B cell (primary cell): Measurements from ENCODE around the gene STAM. TPM values are rescaled to one million over a fixed set of nuclear protein-coding genes. Genes with fewer than 3 reads are reported as not detected.

ENCODE experiments used
- ATAC-seq: fragments of 200-7000 bp; cut with Tn5 transposase; one replicate; pipeline ENCODE4 v1.10.0; 2021; ENCODE audit warnings: low read depth, mild to moderate bottlenecking, moderate number of reproducible peaks, moderate library complexity
- CTCF ChIA-PET: fragments of 350-600 bp; sonication (Branson Sonifier 250); formaldehyde crosslinking; loops from one replicate; lab custom pipeline; 2021; ENCODE audit warnings: antibody characterized with exemption, inconsistent platforms; lab: Charles Lee
- POLR2A ChIA-PET: fragments of 350-600 bp; sonication (Branson Sonifier 250); formaldehyde crosslinking; loops from one replicate; lab custom pipeline; 2021; ENCODE audit warnings: antibody characterized with exemption; lab: Charles Lee
- DNase-seq: peaks from one replicate; pipeline ENCODE4 v3.0.0; 2013
- H2AFZ ChIP-seq: 2 replicates; pipeline ENCODE4 v1.6.1; 2012; ENCODE audit warnings: mild to moderate bottlenecking, low read depth, low read length; ENCODE audit not compliant: insufficient read depth, poor library complexity, severe bottlenecking
- H3K27ac ChIP-seq, 2 donors: 1 replicate in 1 of 2; 2 replicates in 1 of 2; pipeline ENCODE4 v1.5.1; 2012 to 2013; ENCODE audit warnings: low read length in 2 of 2, mild to moderate bottlenecking in 2 of 2, moderate library complexity in 1 of 2
- H3K27me3 ChIP-seq, 4 experiments: fragments of 200-600 bp in 1 of 4; sonication (generic) in 1 of 4; replicated peaks in 1 of 4; 1 replicate in 2 of 4; 2 replicates in 2 of 4; pipeline versions ENCODE4 v1.6.1 to v1.7.0; 2013 to 2016; ENCODE audit warnings: low read length in 3 of 4, mild to moderate bottlenecking in 2 of 4, mixed read lengths in 1 of 4, moderate library complexity in 1 of 4; ENCODE audit not compliant: insufficient read depth in 4 of 4, control insufficient read depth in 3 of 4; ENCODE audit errors: control extremely low read depth in 1 of 4
- H3K36me3 ChIP-seq, 2 experiments: replicated peaks in 1 of 2; 1 replicate in 1 of 2; 2 replicates in 1 of 2; pipeline versions ENCODE4 v1.6.1 to v1.7.1; 2013; ENCODE audit warnings: low read length in 1 of 2; ENCODE audit not compliant: insufficient read depth in 2 of 2, control insufficient read depth in 1 of 2; ENCODE audit errors: control extremely low read depth in 1 of 2, extremely low read depth in 1 of 2
- H3K4me1 ChIP-seq, 2 donors: fragments of 200-600 bp in 1 of 2; sonication (generic) in 1 of 2; 1 replicate in 1 of 2; 2 replicates in 1 of 2; pipeline versions ENCODE4 v1.5.1 to v1.6.1; 2013 to 2017; ENCODE audit warnings: low read length in 2 of 2; ENCODE audit not compliant: control insufficient read depth in 2 of 2, insufficient read depth in 2 of 2
- H3K4me2 ChIP-seq: replicated peaks from 2 replicates; pipeline ENCODE3; 2012; ENCODE audit warnings: mild to moderate bottlenecking, low read depth, low read length; ENCODE audit not compliant: poor library complexity, severe bottlenecking
- H3K4me3 ChIP-seq, 5 experiments: fragments of 200-600 bp in 1 of 5; sonication (generic) in 1 of 5; 1 replicate in 3 of 5; 2 replicates in 2 of 5; pipeline versions ENCODE4 v1.5.1 to v1.7.0; 2011 to 2016; ENCODE audit warnings: low read length in 4 of 5, mild to moderate bottlenecking in 4 of 5, low read depth in 2 of 5, control low read depth in 1 of 5, moderate library complexity in 1 of 5; ENCODE audit not compliant: insufficient read depth in 1 of 5; ENCODE audit errors: control extremely low read depth in 1 of 5, extremely low read depth in 1 of 5
- H3K79me2 ChIP-seq: fragments of 200-600 bp; sonication (generic); one replicate; pipeline ENCODE4 v1.6.0; 2016; ENCODE audit warnings: low read length; ENCODE audit not compliant: control insufficient read depth, insufficient read depth
- H3K9ac ChIP-seq: fragments of 200-600 bp; sonication (generic); 2 replicates; pipeline ENCODE4 v1.6.1; 2017; ENCODE audit warnings: mild to moderate bottlenecking, low read length, moderate library complexity
- H3K9me3 ChIP-seq, 3 donors: one replicate each; pipeline versions ENCODE4 v1.6.1 to v1.7.1; 2013; ENCODE audit warnings: low read length in 2 of 3; ENCODE audit not compliant: control insufficient read depth in 2 of 3, insufficient read depth in 1 of 3; ENCODE audit errors: control extremely low read depth in 1 of 3
- H4K20me1 ChIP-seq: 2 replicates; pipeline ENCODE4 v1.6.0; 2012; ENCODE audit warnings: mild to moderate bottlenecking, low read length; ENCODE audit not compliant: insufficient read depth, control insufficient read depth, poor library complexity, severe bottlenecking
- H3K27ac Mint-ChIP-seq: one replicate; pipeline ENCODE4 v1.8.0; 2021; ENCODE audit warnings: mixed read lengths
- H3K27me3 Mint-ChIP-seq: one replicate; pipeline ENCODE4 v1.8.0; 2021; ENCODE audit warnings: mixed read lengths
- H3K4me1 Mint-ChIP-seq: one replicate; pipeline ENCODE4 v1.8.0; 2021; ENCODE audit warnings: mixed read lengths
- H3K4me3 Mint-ChIP-seq: one replicate; pipeline ENCODE4 v1.8.0; 2021; ENCODE audit warnings: mixed read lengths
- H3K9me3 Mint-ChIP-seq: one replicate; pipeline ENCODE4 v1.8.0; 2022; ENCODE audit warnings: mixed read lengths; ENCODE audit not compliant: insufficient read depth
- EZH2 ChIP-seq: IDR thresholded peaks from 2 replicates; pipeline ENCODE4 v1.6.1; 2012; ENCODE audit warnings: borderline replicate concordance, low read depth, mild to moderate bottlenecking, moderate library complexity, low read length; ENCODE audit not compliant: insufficient read depth, poor library complexity, severe bottlenecking
- WGBS: methylation state at CpG from one replicate; pipeline ENCODE4 v1.1.5; 2013; ENCODE audit warnings: missing lambda C conversion rate; ENCODE audit not compliant: insufficient coverage; 5-methylcytosine and 5-hydroxymethylcytosine counted together
- intact Hi-C: fragments of 100-400 bp; cut with micrococcal nuclease; formaldehyde crosslinking; loops from one replicate; pipeline ENCODE4 v1.10.0; 2022
- polyA plus RNA-seq: library from polyadenylated mRNA; depleted of rRNA; stranded (reverse); fragments of >200 nt; gene quantifications from 2 replicates; pipeline ENCODE4 v1.2.3, GENCODE V29; 2012
- total RNA-seq, 2 donors: library from RNA; stranded (reverse); fragments of 120-200 nt in 1 of 2; gene quantifications; 1 replicate in 1 of 2; 2 replicates in 1 of 2; pipeline versions ENCODE4 v1.2.3 to v1.2.4, GENCODE V29; 2013 to 2022
- TF ChIP-seq, protein P1 (sequence below): fragments of 200-600 bp; IDR thresholded peaks from one replicate; pipeline ENCODE4 v1.8.0; 2022; ENCODE audit warnings: antibody characterized with exemption, mild to moderate bottlenecking

Gene STAM
- total and polyA plus RNA-seq, 2 donors (not counting 1 experiment from before 2014, with no cell fraction given), result 9.1 to 35.1 TPM

DNA sequence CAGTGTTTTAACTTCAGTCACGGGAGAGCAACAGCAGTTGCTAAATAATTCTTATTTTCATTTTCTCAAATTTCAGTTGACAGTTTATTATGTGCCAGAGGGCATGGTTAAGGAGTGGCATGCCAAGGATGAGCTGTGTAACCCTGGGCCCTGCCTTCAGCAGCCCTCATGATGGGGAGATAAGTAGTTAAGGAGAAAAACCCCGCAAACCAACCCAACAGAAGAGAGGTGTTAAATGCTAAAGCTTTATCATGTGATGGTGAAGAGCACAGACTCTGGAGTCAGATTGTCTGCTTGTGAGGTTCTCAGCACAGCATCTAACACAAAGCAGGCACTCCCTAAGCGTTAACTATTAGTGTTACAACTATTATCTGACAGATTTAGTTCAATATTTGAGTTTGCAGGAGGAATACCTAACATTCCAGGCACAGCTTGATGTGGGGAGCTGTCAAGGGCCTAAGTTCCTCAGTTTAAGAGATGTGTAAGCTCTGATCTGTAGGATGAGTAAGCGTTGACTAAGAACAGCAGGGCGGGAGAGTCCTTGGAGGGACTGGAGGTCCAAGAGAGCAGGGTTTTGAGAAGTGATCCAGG lies 29.6 kb downstream of the STAM start:
- TF ChIP-seq EZH2, result no peak
- TF ChIP-seq, protein P1, sequence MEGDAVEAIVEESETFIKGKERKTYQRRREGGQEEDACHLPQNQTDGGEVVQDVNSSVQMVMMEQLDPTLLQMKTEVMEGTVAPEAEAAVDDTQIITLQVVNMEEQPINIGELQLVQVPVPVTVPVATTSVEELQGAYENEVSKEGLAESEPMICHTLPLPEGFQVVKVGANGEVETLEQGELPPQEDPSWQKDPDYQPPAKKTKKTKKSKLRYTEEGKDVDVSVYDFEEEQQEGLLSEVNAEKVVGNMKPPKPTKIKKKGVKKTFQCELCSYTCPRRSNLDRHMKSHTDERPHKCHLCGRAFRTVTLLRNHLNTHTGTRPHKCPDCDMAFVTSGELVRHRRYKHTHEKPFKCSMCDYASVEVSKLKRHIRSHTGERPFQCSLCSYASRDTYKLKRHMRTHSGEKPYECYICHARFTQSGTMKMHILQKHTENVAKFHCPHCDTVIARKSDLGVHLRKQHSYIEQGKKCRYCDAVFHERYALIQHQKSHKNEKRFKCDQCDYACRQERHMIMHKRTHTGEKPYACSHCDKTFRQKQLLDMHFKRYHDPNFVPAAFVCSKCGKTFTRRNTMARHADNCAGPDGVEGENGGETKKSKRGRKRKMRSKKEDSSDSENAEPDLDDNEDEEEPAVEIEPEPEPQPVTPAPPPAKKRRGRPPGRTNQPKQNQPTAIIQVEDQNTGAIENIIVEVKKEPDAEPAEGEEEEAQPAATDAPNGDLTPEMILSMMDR, result no peak
- peaks cover 8% of the 10 kb centered on the region in 2 donors for H3K4me1 ChIP-seq
- no peak overlapping the region for H3K4me2 ChIP-seq
- no peaks in the 10 kb centered on the region for H4K20me1 ChIP-seq
- intact Hi-C loops, result no loop called here
- Mint-ChIP-seq H3K4me3 (no peak overlapping the region), H3K9me3 (no peaks in the 10 kb centered on the region), H3K27ac (no peak overlapping the region), H3K4me1 (peaks cover 20% of the 10 kb centered on the region), H3K27me3 (no peaks in the 10 kb centered on the region)
- H3K9me3 ChIP-seq, result no peaks in the 10 kb centered on the region
- ATAC-seq (no peak), DNase-seq (no peak)
- peaks cover 0 to 1% of the 10 kb centered on the region in 2 experiments for H3K36me3 ChIP-seq
- no peak overlapping the region for H3K9ac ChIP-seq
- H2AFZ ChIP-seq, result no peak overlapping the region
- H3K4me3 ChIP-seq, result no peak overlapping the region
- WGBS, result 100% methylated on average over 2 of the region's 5 CpGs
- peaks cover 50% of the 10 kb centered on the region for H3K79me2 ChIP-seq
- no peaks in the 10 kb centered on the region for H3K27me3 ChIP-seq
- POLR2A ChIA-PET, result no interaction called here
- CTCF ChIA-PET, result interaction anchor here (0.7 to 2.9 kb wide), 3 partner anchors 10 to 63 kb away, joined by 3 to 7 read pairs (median 3); no protein-coding TSS in a partner anchor
- H3K27ac ChIP-seq, result no peak overlapping the region

DNA sequence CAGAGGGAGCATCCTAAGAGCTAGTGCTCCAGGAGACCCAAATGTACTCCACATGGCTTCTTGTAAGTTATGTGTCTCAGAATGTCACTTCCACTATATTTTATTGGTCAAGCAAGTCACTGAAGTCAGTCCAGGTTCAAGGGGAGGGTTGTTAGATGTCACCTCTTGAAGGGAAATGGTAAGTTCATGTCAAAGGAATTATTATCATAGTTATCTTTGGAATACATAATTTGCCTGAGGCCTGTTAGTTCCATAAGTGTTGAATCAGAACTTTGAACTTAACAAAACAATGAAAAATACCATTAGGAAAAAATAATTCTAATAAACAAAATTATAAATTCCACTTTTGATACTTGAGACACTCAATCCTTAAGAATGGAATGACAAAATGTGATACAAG lies 30.6 kb downstream of the STAM start:
- H3K9me3 Mint-ChIP-seq, result no peaks in the 10 kb centered on the region
- no peak overlapping the region for H3K27ac Mint-ChIP-seq
- peaks cover 14% of the 10 kb centered on the region for H3K4me1 Mint-ChIP-seq
- Histone ChIP-seq H3K27ac (no peak overlapping the region), H3K27me3 (no peaks in the 10 kb centered on the region), H3K4me3 (no peak overlapping the region), H3K36me3 (peaks cover 0 to 1% of the 10 kb centered on the region in 2 experiments), H3K4me2 (no peak overlapping the region), H4K20me1 (no peaks in the 10 kb centered on the region), H3K4me1 (peaks cover 0 to 5% of the 10 kb centered on the region in 2 donors), H3K9me3 (no peaks in the 10 kb centered on the region), H3K79me2 (peaks cover 46% of the 10 kb centered on the region), H3K9ac (no peak overlapping the region), H2AFZ (no peak overlapping the region)
- intact Hi-C loops, result no loop called here
- H3K27me3 Mint-ChIP-seq, result no peaks in the 10 kb centered on the region
- POLR2A ChIA-PET, result no interaction called here
- CTCF ChIA-PET, result interaction anchor here (1.1 kb wide), 1 partner anchor 22 kb away, joined by 3 read pairs; no protein-coding TSS in a partner anchor
- no peak for TF ChIP-seq EZH2
- TF ChIP-seq, protein P1, result no peak
- no peak for ATAC-seq
- no peak for DNase-seq
- no peak overlapping the region for H3K4me3 Mint-ChIP-seq
